NT2/D1 (cell line): Measurements from ENCODE around the gene CACNA2D2.

Experiments used
- SUZ12 ChIP-seq: IDR thresholded peaks from 2 replicates; pipeline ENCODE4 v1.6.1; 2011; ENCODE audit not compliant: insufficient read length, insufficient read depth; ENCODE audit errors: extremely low read depth
- YY1 ChIP-seq: IDR thresholded peaks from 2 replicates; pipeline ENCODE4 v1.6.1; 2011; ENCODE audit not compliant: insufficient read length, insufficient read depth
- ZNF274 ChIP-seq: IDR thresholded peaks from 2 replicates; pipeline ENCODE4 v1.6.1; 2011; ENCODE audit warnings: mild to moderate bottlenecking, low read depth, low read length

DNA sequence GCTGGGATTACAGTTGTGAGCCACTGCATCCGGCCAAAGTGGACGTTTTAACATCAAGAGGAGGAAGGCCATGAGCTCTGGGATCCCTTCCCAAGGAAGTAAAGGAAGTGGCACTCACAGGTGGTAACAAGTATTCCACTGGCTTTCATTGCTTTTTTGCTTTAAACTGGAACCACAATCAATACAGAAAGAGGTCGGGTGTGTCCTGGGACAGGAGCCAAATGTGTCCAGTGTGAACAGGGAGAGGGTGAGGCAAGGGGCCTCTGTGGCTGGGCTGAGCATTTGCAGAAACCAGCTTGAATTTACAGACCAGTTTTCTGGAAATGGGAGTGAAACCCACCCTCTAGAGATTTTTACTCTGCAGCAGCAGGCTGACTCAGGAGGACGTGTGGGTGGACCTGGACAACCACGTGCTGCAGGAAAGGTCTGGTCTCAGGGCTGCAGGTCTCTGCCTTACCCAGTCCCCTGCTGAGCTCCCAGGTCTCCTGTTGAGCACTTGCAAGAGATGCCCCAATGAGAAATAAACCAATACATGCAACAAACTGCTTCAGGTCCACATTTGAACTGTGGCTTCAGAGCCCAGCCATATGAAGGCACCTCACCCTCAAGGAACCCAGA is 101.3 kb downstream of the CACNA2D2 start:
- no peak for TF ChIP-seq YY1
- no peak for TF ChIP-seq SUZ12
- TF ChIP-seq ZNF274 = no peak
